OCI-LY1 (cell line): ENCODE measurements around the gene FARS2.
A peak's percentile ranks its signal among the peaks of the same experiment; 100 is the strongest.

ENCODE experiments used
- H2AFZ ChIP-seq: fragments of 200-600 bp; sonication (generic), shearing (Covaris generic); 2 replicates; pipeline ENCODE4 v1.6.0; 2014; ENCODE audit warnings: antibody characterized with exemption, mild to moderate bottlenecking, low read length
- H3F3A ChIP-seq: fragments of 200-600 bp; sonication (generic), shearing (Covaris generic); 2 replicates; pipeline ENCODE4 v1.6.0; 2014; ENCODE audit warnings: mild to moderate bottlenecking, antibody characterized with exemption, low read length, moderate library complexity; ENCODE audit not compliant: insufficient read depth
- H3K27ac ChIP-seq: fragments of 200-600 bp; sonication (generic); 2 replicates; pipeline ENCODE4 v1.5.1; 2014; ENCODE audit warnings: low read length, mixed run types, mild to moderate bottlenecking, low read depth; ENCODE audit not compliant: poor library complexity, severe bottlenecking
- H3K27me3 ChIP-seq: fragments of 200-600 bp; sonication (generic); 2 replicates; pipeline ENCODE4 v1.6.0; 2014; ENCODE audit warnings: antibody characterized with exemption, mild to moderate bottlenecking, low read length, moderate library complexity; ENCODE audit not compliant: insufficient read depth
- H3K36me3 ChIP-seq: fragments of 200-600 bp; sonication (generic); 2 replicates; pipeline ENCODE4 v1.6.1; 2014; ENCODE audit warnings: mild to moderate bottlenecking, antibody characterized with exemption, low read length, moderate library complexity, mixed read lengths; ENCODE audit not compliant: insufficient read depth
- H3K4me1 ChIP-seq: fragments of 200-600 bp; sonication (generic); 2 replicates; pipeline ENCODE4 v1.5.1; 2014; ENCODE audit warnings: mild to moderate bottlenecking, low read length, moderate library complexity; ENCODE audit not compliant: insufficient read depth, severe bottlenecking
- H3K4me2 ChIP-seq: fragments of 200-600 bp; sonication (generic), shearing (Covaris generic); 2 replicates; pipeline ENCODE4 v1.6.1; 2014; ENCODE audit warnings: low read length
- H3K4me3 ChIP-seq: fragments of 200-600 bp; sonication (generic); 2 replicates; pipeline ENCODE4 v1.5.1; 2014; ENCODE audit warnings: low read length, low read depth, mild to moderate bottlenecking, mixed read lengths; ENCODE audit not compliant: poor library complexity, severe bottlenecking
- H3K79me2 ChIP-seq: fragments of 200-600 bp; shearing (Covaris generic); 2 replicates; pipeline ENCODE4 v1.6.1; 2016; ENCODE audit warnings: mixed run types, low read length, mixed read lengths; ENCODE audit not compliant: insufficient read depth
- H3K9ac ChIP-seq: fragments of 200-600 bp; sonication (generic), shearing (Covaris generic); 2 replicates; pipeline ENCODE4 v1.6.1; 2014; ENCODE audit warnings: mild to moderate bottlenecking, low read length, mixed read lengths
- H3K9me2 ChIP-seq: fragments of 200-600 bp; sonication (generic), shearing (Covaris generic); 2 replicates; pipeline ENCODE4 v1.6.1; 2014; ENCODE audit warnings: low read depth, mild to moderate bottlenecking, low read length, mixed read lengths
- H3K9me3 ChIP-seq: fragments of 200-600 bp; shearing (Covaris generic); 2 replicates; pipeline ENCODE4 v1.6.1; 2014; ENCODE audit warnings: low read length, mixed read lengths
- H4K20me1 ChIP-seq: fragments of 200-600 bp; sonication (generic), shearing (Covaris generic); 2 replicates; pipeline ENCODE4 v1.6.0; 2016; ENCODE audit warnings: mild to moderate bottlenecking, low read length; ENCODE audit not compliant: insufficient read depth
- EZH2 ChIP-seq: fragments of 200-600 bp; sonication (generic), shearing (Covaris generic); IDR thresholded peaks from 2 replicates; pipeline ENCODE4 v1.8.0; 2017; ENCODE audit warnings: borderline replicate concordance, mixed run types, mild to moderate bottlenecking, antibody characterized with exemption, low read length, moderate library complexity, mixed read lengths
- TF ChIP-seq, protein P1 (sequence below): fragments of 200-600 bp; sonication (generic), shearing (Covaris generic); IDR thresholded peaks from 2 replicates; pipeline ENCODE4 v1.5.1; 2017; ENCODE audit warnings: mild to moderate bottlenecking, antibody characterized with exemption, low read length, moderate library complexity, mixed read lengths

The FARS2 gene

DNA sequence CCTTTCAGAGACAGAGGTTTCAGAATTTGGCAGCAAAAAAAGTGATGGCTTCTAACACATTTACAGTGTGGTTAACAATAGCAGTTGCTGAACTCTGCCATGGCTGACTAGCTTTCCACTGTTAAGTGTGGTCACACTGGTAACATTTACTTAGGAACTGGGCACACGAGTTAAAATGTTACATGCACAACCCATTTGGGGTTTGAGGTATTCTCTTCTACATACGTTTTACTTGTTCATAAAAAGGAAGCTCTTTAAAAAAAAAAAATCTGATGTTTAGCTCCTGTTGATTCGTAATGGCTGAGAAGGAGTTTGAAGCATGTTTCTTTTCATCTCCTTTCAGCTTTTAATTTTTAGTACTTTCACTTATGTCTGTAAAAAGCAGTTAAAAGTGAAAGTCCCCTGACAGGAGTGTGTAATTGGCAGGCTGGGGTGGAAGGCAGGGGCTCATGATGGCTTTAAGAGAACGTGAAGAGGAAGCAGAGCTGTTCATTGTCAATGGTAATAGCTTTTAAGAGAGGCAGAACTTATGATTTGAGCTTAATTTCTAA lies 245.9 kb downstream of the FARS2 start:
- H3F3A ChIP-seq, result peaks cover 15% of the 10 kb centered on the region
- no peaks in the 10 kb centered on the region for H3K79me2 ChIP-seq
- H2AFZ ChIP-seq, result 0 out of 2 replicates have a peak overlapping the region, but pooled peaks have one; percentile 23
- H3K4me2 ChIP-seq, result peak overlapping the region; percentile 79
- H3K36me3 ChIP-seq, result no peaks in the 10 kb centered on the region
- no peaks in the 10 kb centered on the region for H3K9me2 ChIP-seq
- H4K20me1 ChIP-seq, result no peaks in the 10 kb centered on the region
- H3K9ac ChIP-seq, result peak overlapping the region; percentile 72
- peaks cover 62% of the 10 kb centered on the region for H3K4me1 ChIP-seq
- H3K27ac ChIP-seq, result peak overlapping the region; percentile 99
- TF ChIP-seq, protein P1, sequence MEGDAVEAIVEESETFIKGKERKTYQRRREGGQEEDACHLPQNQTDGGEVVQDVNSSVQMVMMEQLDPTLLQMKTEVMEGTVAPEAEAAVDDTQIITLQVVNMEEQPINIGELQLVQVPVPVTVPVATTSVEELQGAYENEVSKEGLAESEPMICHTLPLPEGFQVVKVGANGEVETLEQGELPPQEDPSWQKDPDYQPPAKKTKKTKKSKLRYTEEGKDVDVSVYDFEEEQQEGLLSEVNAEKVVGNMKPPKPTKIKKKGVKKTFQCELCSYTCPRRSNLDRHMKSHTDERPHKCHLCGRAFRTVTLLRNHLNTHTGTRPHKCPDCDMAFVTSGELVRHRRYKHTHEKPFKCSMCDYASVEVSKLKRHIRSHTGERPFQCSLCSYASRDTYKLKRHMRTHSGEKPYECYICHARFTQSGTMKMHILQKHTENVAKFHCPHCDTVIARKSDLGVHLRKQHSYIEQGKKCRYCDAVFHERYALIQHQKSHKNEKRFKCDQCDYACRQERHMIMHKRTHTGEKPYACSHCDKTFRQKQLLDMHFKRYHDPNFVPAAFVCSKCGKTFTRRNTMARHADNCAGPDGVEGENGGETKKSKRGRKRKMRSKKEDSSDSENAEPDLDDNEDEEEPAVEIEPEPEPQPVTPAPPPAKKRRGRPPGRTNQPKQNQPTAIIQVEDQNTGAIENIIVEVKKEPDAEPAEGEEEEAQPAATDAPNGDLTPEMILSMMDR, result no peak
- TF ChIP-seq EZH2, result no peak
- H3K4me3 ChIP-seq, result peak overlapping the region; percentile 50
- no peaks in the 10 kb centered on the region for H3K9me3 ChIP-seq
- no peaks in the 10 kb centered on the region for H3K27me3 ChIP-seq

DNA sequence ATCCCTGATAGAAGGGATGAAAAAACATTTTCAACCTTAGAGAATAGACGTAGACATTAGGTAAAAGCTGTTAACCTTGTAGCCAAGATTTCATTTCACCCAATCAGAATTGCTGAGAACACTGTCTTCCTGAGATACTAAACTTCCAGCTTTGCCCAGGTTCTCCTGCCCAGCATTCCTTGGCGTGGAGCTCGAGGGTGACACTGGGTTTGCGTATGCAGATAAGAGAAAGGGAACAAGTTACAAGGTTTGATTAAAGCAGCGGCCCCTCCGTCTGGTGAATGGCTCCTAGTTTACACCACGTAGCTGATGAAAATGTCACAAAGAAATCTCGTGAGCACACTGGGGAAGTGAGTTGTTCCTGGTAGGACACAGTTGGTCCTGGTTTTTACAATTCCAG lies 247.8 kb downstream of the FARS2 start:
- no peak overlapping the region for H3K4me2 ChIP-seq
- peaks cover 49% of the 10 kb centered on the region for H3K4me1 ChIP-seq
- TF ChIP-seq, protein P1, result no peak
- no peak for TF ChIP-seq EZH2
- no peaks in the 10 kb centered on the region for H4K20me1 ChIP-seq
- H3K4me3 ChIP-seq, result no peak overlapping the region
- H3K79me2 ChIP-seq, result no peaks in the 10 kb centered on the region
- H2AFZ ChIP-seq, result no peak overlapping the region
- no peaks in the 10 kb centered on the region for H3K9me3 ChIP-seq
- peaks cover 15% of the 10 kb centered on the region for H3F3A ChIP-seq
- no peaks in the 10 kb centered on the region for H3K36me3 ChIP-seq
- no peak overlapping the region for H3K9ac ChIP-seq
- H3K27ac ChIP-seq, result peak overlapping the region; percentile 99
- H3K27me3 ChIP-seq, result no peaks in the 10 kb centered on the region
- no peaks in the 10 kb centered on the region for H3K9me2 ChIP-seq

DNA sequence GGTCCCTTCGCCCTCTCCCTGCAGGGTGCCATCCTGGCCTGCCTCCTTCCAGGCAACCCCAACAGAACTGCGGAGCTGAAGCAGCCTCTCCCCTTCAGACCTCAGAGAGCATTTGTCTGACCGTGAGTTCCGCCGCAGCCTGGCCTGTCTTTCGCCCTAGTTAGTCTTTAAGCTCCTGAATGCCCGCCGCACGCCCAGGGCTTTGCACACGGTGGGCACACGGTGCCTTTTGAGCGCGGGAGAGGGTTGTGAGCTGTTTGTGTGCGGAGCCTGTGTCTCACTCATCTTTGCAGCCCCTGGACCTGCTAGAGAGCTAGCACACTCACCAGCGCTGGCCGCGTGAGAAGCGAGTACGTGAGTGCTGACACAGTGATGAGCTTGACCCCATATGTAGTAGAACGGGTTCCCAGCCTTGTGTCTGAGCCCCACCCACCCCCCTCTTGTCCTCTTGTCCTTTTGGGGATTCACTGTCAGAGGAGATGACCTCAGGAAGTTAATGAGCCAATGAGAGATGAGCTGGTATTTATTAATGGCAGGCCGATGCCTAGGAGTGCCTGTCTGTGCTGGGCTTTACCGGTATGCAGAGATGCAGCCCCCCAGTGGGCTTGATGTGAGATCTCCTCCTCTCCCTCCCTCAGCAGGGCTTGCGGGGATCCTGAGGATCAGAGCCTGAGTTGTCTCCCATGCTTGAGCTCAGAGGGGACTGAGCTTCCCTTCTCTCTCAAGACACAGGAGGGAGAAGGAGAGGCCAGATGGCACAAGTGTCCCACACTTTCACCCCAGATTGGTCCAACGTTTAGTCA lies 249.2 kb downstream of the FARS2 start:
- Histone ChIP-seq H3K4me2 (no peak overlapping the region), H3K9ac (no peak overlapping the region), H3K9me3 (no peaks in the 10 kb centered on the region), H3K27ac (no peak overlapping the region), H3K4me3 (no peak overlapping the region), H2AFZ (no peak overlapping the region), H3K4me1 (peaks cover 45% of the 10 kb centered on the region), H3K36me3 (no peaks in the 10 kb centered on the region), H3F3A (peaks cover 15% of the 10 kb centered on the region), H3K27me3 (no peaks in the 10 kb centered on the region), H4K20me1 (no peaks in the 10 kb centered on the region), H3K79me2 (no peaks in the 10 kb centered on the region), H3K9me2 (no peaks in the 10 kb centered on the region)
- TF ChIP-seq, protein P1, result no peak
- TF ChIP-seq EZH2, result no peak
